Lung microvascular endothelial cell (primary cell): ENCODE results near the gene PIP4K2A. TPM values are rescaled to one million over a fixed set of nuclear protein-coding genes. Genes with fewer than 3 reads are reported as not detected.
"Not testable (repeated sequence)": the region's sequence is repeated elsewhere in the genome, so short reads cannot be mapped to it uniquely, and the experiment has no call there.

Source experiments
- DNase-seq, 2 donors: peaks; one replicate each; pipeline versions ENCODE4 v3.0.0 to v3.0.0-alpha.2; 2010; ENCODE audit warnings: low read depth in 2 of 2
- total RNA-seq: library from RNA; depleted of rRNA; stranded (reverse); fragments of >200 nt; gene quantifications from 2 replicates; pipeline ENCODE4 v1.2.1, GENCODE V29; 2014

The PIP4K2A gene
- total RNA-seq, 1 donor from 2014 or later: 32.3 TPM

DNA sequence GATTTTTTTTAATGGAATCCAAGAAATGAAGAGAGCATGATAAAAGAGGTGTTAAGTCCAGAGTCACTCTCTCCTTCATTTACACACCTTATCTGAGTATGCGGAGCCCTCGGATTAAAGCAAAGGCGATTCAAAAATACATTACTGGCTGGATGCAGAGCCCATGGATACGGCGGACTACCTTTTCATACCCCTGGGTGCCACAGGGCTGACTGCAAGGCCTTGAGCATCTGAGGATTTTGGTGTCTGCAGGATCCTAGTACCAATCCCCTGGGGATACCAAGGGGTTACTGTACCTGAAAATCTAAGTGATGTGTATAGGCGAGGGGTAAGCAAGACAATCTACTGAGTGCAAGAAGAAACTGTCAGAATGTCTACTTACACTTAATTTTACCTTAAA, 20.5 kb downstream of the PIP4K2A start:
- no peak for DNase-seq

DNA sequence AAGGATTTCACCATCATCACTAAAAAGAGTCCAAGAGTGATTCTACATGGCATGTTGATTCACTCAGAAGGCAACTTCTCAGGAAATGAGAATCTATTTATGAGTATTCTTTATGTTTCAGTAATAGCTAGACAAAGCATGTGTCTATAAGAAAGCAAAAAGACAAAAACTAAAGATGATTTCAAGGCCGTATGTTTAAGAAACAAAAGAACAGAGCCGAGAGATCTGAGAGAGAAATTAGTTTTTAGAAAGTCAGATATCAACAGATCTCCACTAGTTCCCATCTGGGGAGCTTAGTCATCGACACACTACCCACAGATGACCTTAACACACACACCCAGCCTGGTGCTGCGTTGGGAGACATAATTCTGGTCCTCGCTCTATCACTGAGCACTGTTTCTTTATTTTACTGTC, 21.0 kb downstream of the PIP4K2A start:
- DNase-seq: peak in 1 of 2 donors; percentile 70

DNA sequence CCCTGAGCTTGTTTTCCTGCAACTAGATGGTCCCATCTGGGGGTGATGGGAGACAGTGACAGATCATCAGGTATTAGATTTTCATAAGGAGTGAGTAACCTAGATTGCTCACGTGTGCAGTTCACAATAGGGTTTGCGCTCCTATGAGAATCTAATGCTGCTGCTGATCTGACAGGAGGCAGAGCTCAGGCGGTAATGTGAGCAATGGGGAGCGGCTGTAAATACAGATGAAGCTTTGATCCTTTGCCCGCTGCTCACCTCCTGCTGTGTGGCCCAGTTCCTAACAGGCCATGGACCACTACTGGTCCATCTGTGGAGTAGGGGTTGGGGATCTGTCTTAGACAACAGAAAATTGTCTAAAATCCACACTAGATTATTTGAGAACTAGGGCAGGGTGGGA, 22.3 kb downstream of the PIP4K2A start:
- not testable (repeated sequence) for DNase-seq

DNA sequence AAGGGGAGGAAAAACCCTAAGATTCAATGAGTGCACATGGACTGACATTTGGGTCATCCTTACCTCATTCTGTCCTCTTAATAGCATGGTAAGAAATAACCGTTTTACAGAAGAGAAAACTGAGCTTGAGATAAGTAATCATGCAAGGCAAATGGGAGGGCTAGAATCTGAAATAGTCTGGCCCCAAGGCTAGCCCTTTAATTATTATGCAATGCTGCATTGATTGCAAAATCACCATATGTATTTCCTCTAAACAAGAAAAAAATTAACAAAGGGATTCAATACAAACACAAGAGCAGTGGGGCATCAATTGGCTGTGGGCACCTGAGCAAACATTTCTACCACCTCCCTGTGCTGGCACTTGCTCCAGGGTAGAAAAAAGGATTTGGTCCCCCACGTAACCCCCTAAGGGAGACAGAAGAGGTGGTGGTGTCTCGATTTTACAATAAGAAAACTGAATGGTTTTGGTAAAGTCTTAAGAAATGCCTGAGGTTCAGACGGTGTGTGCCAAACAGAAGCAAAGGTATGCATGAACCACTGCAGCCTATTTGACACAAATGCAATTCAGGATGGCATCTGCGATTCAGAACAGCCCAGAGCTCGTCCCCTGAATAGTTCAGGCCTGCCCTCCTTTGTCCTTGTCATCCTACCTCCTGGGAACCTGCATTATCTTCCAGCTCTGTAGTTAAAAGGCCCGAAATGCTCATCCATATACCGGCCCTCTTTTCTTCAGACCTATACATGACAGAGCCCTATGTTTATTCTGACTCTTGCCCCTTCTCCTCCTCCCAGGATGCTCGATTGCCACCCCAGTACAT, 23.6 kb downstream of the PIP4K2A start:
- DNase-seq: no peak

DNA sequence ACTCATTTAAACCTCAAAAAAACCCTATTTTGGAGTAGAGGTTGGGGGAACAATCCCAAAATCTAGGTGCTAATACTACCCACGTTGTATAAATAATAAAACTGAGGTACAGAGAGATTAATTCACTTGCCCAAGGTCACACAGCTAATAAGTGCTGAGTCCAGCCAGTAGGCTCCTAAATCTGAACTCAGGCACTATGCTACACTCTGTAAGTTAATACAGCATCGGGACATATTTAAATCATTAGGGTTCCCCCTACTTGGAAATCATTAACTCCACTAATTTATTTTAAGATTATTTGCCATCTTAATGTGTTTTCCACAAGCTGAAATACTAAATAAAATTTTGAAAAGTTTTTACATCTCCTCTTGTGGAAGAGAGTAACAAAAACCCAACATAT, 24.2 kb downstream of the PIP4K2A start:
- DNase-seq: no peak

DNA sequence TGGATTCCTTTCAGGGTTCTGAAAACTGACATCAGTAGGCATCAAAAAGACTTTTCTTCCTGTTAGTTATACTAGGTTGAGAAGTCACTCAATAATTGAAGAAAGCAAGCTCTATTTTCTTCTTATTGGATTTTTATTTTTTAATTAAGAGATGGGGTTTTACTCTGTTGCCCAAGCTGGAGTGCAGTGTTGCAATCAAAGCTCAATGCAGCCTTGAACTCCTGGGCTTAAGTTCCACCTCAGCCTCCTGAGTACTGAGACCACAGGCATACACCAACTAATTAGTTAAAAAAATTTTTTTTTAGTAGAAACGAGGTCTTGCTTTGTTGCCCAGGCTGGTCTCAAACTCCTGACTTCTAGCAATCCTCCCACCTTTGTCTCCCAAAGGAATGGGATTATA, 28.0 kb downstream of the PIP4K2A start:
- DNase-seq: no peak

DNA sequence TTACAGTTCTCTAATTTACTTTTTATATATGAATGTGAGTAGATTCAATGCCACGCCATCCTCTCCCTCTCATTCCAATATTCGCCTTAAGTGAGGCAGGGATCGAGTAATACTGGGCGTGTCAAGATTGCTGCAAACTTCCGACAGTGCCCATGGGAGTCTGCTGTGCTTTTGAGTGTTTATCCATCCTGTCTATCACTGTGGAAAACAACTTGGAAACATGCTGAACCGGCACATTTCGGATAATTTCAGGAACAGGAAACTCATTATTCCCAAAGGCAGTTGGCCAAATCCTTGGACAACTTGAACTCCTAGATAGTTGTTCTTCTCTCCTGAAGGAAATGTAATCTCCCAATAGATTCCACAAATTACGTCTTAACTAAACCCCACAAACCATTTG, 28.5 kb downstream of the PIP4K2A start:
- DNase-seq: peak in 1 of 2 donors; percentile 64

DNA sequence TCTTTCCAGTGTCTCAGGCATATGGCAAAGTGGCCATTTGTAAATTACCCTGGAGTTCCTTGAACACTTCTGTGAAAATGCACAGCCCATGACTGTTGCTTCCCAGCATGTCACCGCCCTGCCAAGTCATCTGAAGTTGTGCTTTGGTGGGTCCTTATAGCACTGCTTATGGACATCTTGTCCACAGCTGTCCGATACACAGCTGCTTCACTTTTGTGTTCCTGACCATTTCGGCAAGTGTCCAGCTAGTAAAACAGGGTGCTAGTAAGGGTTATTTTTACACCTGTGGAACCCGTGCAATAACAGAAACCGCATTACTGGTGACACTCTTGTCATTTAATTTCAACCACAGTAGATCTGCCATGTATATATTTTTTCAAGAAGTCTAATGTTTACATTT, 29.7 kb downstream of the PIP4K2A start:
- DNase-seq: no peak

DNA sequence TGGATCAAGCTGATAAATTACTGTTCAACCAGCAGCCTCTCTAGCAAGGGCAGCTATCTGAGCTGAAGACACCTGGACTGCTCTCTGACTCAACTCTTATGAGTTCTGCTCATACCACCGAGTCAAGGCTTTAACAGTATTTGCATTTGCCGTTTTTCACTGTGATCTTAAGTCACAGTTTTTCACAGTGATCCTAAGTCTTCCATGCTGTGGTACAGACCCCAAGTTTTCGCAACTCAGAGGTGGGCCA, 31.3 kb downstream of the PIP4K2A start:
- DNase-seq: peak in 1 of 2 donors; percentile 2

DNA sequence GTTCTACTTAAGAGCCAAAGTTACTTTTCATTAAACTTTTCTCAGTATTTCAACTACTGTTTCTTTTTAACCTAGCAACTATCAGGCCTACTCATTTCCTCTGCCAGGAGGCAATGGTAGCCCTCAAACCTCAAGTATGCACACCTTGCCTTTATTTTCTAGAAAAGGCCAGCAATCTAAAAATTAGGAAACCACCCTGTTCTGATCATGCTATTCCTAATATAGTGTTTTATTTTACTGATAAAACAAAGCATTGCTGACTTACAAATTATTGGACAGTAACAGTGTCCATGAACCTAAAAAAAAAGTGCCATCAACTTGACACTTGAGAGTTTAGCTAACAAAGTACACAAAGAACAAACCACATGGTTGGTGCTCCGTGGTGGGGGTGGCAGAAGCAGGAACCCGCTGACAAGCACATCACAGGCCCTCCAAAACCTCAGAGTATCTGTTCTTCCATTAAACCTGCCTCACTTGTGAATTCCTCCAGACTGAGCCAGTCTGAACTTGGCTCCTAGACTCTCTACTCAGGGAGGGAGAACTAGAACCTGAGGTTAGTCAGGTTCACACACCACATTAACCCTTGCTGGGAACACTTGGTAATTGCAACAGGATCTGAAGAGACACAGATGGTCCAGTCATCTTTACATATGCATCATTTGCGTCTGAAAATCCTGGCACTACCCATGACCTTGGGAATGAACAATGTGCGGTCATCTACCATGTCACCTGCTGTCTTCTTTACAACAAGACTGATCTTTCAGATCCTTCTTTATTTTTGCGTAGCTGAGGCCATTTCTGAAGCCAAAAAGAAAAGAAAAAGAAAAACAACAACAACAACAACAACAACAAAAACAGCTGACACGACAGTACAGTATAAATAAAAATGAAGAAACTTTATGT, 31.9 kb downstream of the PIP4K2A start:
- DNase-seq: peak; percentile 18 to 50

DNA sequence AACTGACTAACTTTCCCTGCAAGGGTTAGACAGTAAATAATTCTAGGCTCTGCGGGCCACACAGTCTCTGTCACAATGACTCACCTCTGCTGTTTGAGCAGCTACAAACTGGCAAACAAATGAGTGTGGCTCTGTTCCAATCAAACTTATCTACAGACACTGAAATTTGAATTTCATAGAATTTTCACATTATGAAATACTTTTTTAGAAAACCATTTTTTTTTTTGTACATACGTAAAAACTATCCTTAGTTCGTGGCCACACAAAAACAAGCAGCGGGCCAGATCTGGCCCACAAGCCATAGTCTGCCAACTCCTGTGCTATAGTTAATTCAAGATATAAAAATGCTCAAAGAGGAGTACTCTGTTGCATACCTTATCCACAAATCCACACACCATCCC, 32.6 kb downstream of the PIP4K2A start:
- peak; percentile 73 to 80 for DNase-seq

DNA sequence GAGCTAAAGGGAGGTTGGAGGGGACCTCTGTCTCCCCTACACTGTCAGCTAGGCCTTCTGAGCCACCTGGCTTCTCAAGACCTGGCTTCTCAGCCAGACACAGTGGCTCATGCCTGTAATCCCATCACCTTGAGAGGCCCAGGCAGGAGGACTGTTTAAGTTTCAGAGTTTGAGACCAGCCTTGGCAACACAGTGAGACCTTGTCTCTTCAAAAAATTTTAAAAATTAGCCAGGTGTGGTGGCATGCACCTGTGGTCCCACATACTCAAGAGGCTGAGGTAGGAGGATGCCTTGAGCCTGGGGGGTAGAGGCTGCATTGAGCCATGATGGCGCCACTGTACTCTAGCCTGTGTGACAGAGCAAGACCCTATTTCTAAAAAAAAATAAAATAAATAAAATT, 33.1 kb downstream of the PIP4K2A start:
- DNase-seq: no peak

DNA sequence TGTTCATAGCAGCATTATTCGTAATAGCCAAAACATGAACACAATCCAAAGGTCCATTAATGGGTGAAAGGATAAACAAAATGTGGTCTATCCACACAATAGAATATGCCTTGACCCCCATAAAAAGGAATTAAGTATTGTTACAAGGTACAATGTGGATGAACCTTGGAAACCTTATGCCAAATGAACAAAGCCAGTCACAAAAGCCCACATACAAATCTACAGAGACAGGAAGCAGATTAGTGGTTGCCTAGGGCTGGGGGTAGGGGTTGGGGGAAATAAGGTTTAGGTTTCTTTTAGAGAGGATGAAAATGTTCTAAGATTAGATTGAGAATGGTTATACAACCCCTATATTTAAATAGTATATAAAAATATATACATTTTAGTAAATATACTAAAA, 34.8 kb downstream of the PIP4K2A start:
- peak; percentile 20 to 54 for DNase-seq

DNA sequence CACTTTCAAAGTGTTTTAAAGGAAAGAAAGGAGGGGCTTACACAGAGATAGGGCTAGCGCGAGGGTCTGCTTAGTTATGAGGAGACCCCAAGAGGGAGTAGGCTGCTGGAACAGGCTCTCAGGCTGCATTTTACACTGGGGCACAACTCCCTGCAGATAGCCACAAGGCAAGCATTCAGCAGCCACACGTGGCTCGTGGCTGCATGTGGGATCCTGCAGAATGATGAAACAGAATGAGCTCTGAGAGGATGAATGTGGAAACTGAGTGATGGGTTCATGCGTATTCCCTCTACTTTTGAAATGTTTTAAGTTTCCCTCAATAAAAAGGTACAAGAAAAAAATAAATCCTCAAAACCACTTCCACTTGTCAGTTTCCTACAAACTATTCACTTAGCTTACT, 37.0 kb downstream of the PIP4K2A start:
- no peak for DNase-seq

DNA sequence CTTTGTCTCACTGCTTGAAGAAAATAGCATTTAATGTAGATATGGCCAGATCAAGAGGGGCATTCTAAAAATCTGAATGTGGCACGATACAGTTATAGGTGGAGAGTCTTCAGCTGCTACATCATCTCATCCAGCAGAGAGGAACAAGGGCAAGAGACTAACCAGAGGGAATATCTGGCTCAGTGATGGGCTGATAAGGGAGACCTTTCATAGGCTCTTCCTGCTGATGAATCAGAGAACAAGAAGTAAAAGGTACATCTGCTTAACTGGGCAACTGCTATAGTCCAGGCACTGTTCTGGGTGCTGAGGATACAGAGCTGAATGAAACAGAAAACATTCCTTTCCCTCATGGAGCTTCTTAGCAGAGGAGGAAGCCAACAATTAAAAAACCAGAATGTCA, 37.9 kb downstream of the PIP4K2A start:
- DNase-seq: no peak

DNA sequence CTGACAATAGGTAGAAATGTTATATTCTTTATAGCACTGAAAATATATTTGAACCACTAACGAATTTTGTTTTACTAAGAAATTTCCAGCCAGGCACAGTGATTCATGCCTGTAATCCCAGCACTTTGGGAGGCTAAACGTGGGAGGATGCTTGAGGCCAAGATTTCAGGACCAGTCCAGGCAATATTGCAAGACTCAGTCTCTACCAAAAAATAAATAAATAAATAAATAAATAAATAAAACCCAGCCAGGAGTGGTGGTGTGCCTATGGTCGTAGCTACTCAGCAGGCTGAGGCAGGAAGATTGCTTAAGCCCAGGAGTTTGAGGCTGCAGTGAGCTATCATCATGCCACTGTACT, 39.8 kb downstream of the PIP4K2A start:
- DNase-seq: no peak

DNA sequence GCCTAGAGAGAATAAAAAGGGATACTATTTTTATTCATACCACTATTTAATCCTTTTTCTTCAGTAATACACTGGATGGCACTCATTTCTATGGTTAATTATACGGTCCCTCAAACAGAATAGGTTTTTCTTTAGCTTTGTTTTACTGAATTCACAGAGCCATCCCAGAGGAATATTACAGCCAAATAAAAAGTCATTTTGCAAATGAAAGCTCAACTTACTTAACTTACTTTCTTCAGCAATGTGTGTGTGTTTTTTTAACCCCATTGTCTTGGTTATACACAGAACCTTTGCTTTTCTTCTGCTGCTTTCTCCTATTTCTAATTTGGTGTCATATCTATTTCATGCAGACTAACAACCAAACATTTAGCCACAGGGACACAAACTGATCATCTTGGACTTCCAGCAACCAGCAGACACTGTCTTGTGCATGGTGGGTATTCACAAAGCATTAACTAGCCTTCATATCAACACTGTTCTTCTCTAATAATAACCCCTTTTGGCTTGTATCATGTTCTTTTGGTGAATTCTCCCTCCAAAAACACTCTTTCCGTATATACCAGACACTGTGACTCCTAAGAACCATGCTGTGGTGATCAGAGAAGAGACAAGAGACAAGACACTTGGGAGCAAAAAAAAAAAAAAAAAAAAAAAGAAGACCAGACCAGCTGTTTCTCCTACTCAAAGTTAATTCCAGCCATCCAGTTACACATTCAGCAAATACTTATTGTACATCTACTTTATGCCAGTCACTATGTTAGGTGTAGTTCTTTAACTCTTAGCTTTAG, 40.4 kb downstream of the PIP4K2A start:
- no peak for DNase-seq

DNA sequence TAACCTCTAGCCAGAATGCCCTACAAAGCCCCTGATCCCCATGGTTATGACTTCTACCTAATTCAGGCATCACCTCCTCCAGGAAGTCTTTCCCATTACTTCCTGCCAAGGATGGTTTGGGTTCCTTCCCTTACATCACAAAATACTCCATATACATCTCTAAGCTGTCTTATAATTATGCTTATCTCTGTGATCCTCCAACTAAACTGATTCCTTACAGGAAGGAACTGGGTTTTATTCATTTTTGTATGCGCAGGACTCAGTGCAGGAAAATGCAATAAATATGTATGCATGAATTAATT, 41.3 kb downstream of the PIP4K2A start:
- no peak for DNase-seq

DNA sequence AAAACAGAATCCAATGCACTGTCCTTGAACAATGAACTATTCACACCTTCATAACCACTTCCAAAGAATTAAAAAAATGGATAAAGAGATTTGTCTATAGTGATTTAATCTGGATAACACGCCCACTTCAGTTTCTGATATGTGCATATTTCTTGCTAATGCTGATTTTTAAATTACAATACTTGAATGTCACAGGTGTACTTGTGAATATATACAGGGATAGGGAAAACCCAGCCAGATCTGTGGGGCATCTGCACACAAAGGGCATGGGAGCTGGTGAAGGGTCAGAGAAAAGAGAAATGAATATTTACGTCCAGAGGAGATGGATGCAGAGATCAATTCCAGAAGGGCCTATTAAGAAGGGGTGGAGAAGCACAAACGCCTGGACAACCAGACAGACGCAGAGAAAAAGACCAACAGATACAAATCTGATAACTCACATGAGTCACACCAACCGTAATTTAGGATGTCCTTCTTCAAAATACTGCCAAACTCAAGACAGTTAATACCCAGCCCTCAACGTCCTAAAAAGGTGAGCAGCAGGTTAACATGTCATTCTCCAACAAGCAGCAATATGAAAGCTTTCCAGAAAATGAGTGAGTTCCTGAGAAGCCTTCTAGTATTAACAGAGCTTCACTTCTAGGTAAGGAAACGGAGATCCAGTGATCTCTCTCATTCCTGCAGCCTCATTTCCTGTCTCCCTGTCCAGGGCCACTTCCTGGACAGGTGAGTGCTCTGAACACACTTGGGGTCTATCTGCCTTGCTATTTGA, 41.9 kb downstream of the PIP4K2A start:
- peak in 1 of 2 donors; percentile 11 for DNase-seq

DNA sequence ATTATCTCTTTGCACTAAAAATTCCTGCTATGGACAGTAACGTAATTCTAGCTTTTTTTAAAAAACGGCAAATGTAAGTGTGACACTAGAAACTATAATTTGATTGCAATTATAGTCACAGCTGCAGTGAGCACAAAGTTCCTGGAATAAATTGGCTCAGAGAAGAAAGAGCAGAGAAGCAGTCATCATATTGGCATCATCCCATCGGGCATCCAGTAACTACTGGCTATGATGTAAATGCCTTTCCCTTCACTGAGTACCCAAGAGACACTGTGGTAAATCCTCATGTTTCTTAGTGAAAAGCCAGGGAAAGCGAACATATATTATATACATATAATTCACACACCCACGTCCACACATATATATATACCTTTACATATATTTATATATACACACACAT, 43.6 kb downstream of the PIP4K2A start:
- DNase-seq: no peak

DNA sequence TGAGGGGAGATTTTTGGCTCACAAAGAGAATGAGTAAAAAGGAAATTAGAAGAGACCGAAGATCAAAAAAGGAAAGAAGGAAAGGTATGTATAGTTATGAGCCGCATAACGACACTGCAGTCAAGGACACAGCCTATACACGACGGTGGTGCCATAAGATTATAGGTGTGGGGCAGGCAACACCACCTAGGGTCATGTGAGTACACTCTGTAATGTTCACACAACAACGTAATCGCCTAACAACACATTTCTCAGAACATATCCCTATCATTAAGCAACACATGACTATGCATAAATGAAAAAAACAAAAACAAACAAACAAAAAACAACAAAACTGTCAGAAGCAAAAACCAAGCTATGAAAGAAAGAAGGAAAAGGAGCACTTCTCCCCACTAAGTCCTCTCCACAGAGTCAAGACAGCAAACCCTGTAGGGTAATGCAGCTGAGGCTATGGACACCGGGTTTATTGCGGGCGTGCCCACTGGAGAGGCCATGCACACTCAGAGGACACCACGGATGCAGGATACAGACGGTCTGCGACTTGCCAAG, 45.1 kb downstream of the PIP4K2A start:
- no peak for DNase-seq
